A549 (cell line): Measurements from ENCODE around the gene ZNF511. TPM values are rescaled to one million over a fixed set of nuclear protein-coding genes. Genes with fewer than 3 reads are reported as not detected.
A peak's percentile ranks its signal among the peaks of the same experiment; 100 is the strongest.
"Not testable (repeated sequence)": the region's sequence is repeated elsewhere in the genome, so short reads cannot be mapped to it uniquely, and the experiment has no call there.

ENCODE experiments used
- ATAC-seq, 2 experiments: fragments of 200-7000 bp in 1 of 2; fragments of >200 bp in 1 of 2; cut with Nextera tagmentation in 1 of 2; cut with Tn5 transposase in 1 of 2; 3 replicates each; pipeline versions ENCODE4 v1.8.0 to v1.9.1; 2018 to 2020; ENCODE audit warnings: mild to moderate bottlenecking in 1 of 2, moderate library complexity in 1 of 2
- CTCF ChIA-PET: fragments of 300-600 bp; sonication (Branson Sonifier 250); formaldehyde crosslinking; extraction: SDS; loops from one replicate; lab custom pipeline; 2021; ENCODE audit warnings: antibody characterized with exemption, inconsistent platforms; lab: Yijun Ruan, JAX
- POLR2A ChIA-PET: fragments of 350-600 bp; formaldehyde crosslinking; extraction: SDS; loops from one replicate; lab custom pipeline; 2021; ENCODE audit warnings: antibody characterized with exemption, inconsistent platforms; lab: Yijun Ruan, JAX
- DNase-seq, 2 experiments: peaks; one replicate each; pipeline versions ENCODE4 v3.0.0 to v3.0.0-alpha.2; 2011 to 2016; ENCODE audit warnings: low read depth in 1 of 2, low spot score in 1 of 2
- FAIRE-seq: peaks from 2 replicates; lab custom pipeline; 2011; peaks lifted over from hg19 to GRCh38; lab: Jason Lieb, UNC
- H3K27ac ChIP-seq, 2 experiments: fragments of >200 bp; sonication (Bioruptor Twin); formaldehyde crosslinking; 3 replicates each; pipeline ENCODE4 v1.5.1; 2016 to 2017
- H3K4me1 ChIP-seq: fragments of >200 bp; sonication (Bioruptor Twin); formaldehyde crosslinking; 3 replicates; pipeline ENCODE4 v1.6.1; 2016
- H3K4me2 ChIP-seq: fragments of >200 bp; sonication (Bioruptor Twin); formaldehyde crosslinking; 3 replicates; pipeline ENCODE4 v1.6.1; 2016
- H3K4me3 ChIP-seq: fragments of >200 bp; sonication (Bioruptor Twin); formaldehyde crosslinking; 3 replicates; pipeline ENCODE4 v1.5.1; 2016
- H3K9me3 ChIP-seq: fragments of >200 bp; sonication (Bioruptor Twin); formaldehyde crosslinking; 3 replicates; pipeline ENCODE4 v1.6.1; 2016
- CBX2 ChIP-seq: fragments of 200-600 bp; sonication (generic); IDR thresholded peaks from 2 replicates; pipeline ENCODE4 v1.6.1; 2016; ENCODE audit warnings: low read depth, mild to moderate bottlenecking, borderline replicate concordance
- EP300 ChIP-seq, 2 experiments: fragments of >200 bp; sonication (Bioruptor Twin); formaldehyde crosslinking; IDR thresholded peaks; 2 replicates in 1 of 2; 3 replicates in 1 of 2; pipeline ENCODE4 v1.6.1; 2016 to 2017
- FOSB ChIP-seq: fragments of 250-450 bp; sonication (Bioruptor Pico); IDR thresholded peaks from 2 replicates; pipeline ENCODE4 v1.5.0; 2020; ENCODE audit warnings: mild to moderate bottlenecking, moderate library complexity
- FOXS1 ChIP-seq: fragments of 250-450 bp; sonication (Bioruptor Pico); IDR thresholded peaks from 2 replicates; pipeline ENCODE4 v1.5.0; 2020; ENCODE audit warnings: mild to moderate bottlenecking, moderate library complexity
- GATA3 ChIP-seq: IDR thresholded peaks from 2 replicates; pipeline ENCODE4 v1.6.1; 2012; ENCODE audit warnings: borderline replicate concordance
- HDAC2 ChIP-seq: fragments of 200-600 bp; sonication (generic); IDR thresholded peaks from 2 replicates; pipeline ENCODE4 v1.6.1; 2016
- HEYL ChIP-seq: fragments of 250-450 bp; sonication (Bioruptor Pico); IDR thresholded peaks from 2 replicates; pipeline ENCODE4 v1.8.0; 2021; ENCODE audit warnings: mild to moderate bottlenecking, moderate library complexity
- HOXB13 ChIP-seq: fragments of 250-450 bp; sonication (Bioruptor Pico); IDR thresholded peaks from 2 replicates; pipeline ENCODE4 v1.5.0; 2020; ENCODE audit warnings: low read depth, mild to moderate bottlenecking, moderate library complexity
- KDM5A ChIP-seq: fragments of 200-600 bp; sonication (generic); IDR thresholded peaks from 2 replicates; pipeline ENCODE4 v1.6.1; 2016; ENCODE audit warnings: antibody characterized with exemption, mild to moderate bottlenecking
- MYC ChIP-seq: IDR thresholded peaks from 2 replicates; pipeline ENCODE4 v1.6.1; 2012; ENCODE audit warnings: mild to moderate bottlenecking, inconsistent platforms, low read length, improper control_type of control experiment, borderline replicate concordance
- NR3C1 ChIP-seq: fragments of >200 bp; sonication (Bioruptor Twin); formaldehyde crosslinking; IDR thresholded peaks from 3 replicates; pipeline ENCODE4 v1.6.1; 2017
- POLR2A ChIP-seq: IDR thresholded peaks from 2 replicates; pipeline ENCODE4 v1.6.1; 2012; ENCODE audit warnings: mild to moderate bottlenecking, low read length
- TP53 ChIP-seq: fragments of 250-450 bp; sonication (Bioruptor Pico); IDR thresholded peaks from 2 replicates; pipeline ENCODE4 v1.5.0; 2021; ENCODE audit warnings: mild to moderate bottlenecking, moderate library complexity
- ZFP36 ChIP-seq: fragments of 450-650 bp; IDR thresholded peaks from 2 replicates; pipeline ENCODE4 v1.6.1; 2014; ENCODE audit warnings: borderline replicate concordance; ENCODE audit not compliant: partially characterized antibody
- WGBS: methylation state at CpG from one replicate; pipeline ENCODE4 v1.1.6; 2017; ENCODE audit errors: missing lambda C conversion rate; 5-methylcytosine and 5-hydroxymethylcytosine counted together
- polyA plus RNA-seq, 4 experiments: library from polyadenylated mRNA; depleted of rRNA in 3 of 4; stranded (reverse); fragments of >200 nt; fragmentation: RNase III in 1 of 4; extraction: RNeasy Plus Mini Kit Qiagen cat#74134 plus additional on column Dnase treatment in 1 of 4; gene quantifications; 2 replicates in 3 of 4; 3 replicates in 1 of 4; pipeline ENCODE4 v1.2.3, GENCODE V29; 2011 to 2017
- TF ChIP-seq, protein P1 (sequence below): IDR thresholded peaks from 2 replicates; pipeline ENCODE4 v1.6.1; 2012
- TF ChIP-seq, protein P2 (sequence below): fragments of 250-450 bp; sonication (Bioruptor Pico); IDR thresholded peaks from 2 replicates; pipeline ENCODE4 v1.5.0; 2021; ENCODE audit warnings: mild to moderate bottlenecking, moderate library complexity, borderline replicate concordance
- TF ChIP-seq, protein P3 (sequence below): fragments of 250-450 bp; sonication (Bioruptor Pico); IDR thresholded peaks from 2 replicates; pipeline ENCODE4 v1.5.0; 2020; ENCODE audit warnings: low read depth, mild to moderate bottlenecking, moderate library complexity

ZNF511 gene
- polyA plus RNA-seq, 2 of the 4 experiments (the other 2 are of a cell fraction), result 40.2 to 43.6 TPM

DNA sequence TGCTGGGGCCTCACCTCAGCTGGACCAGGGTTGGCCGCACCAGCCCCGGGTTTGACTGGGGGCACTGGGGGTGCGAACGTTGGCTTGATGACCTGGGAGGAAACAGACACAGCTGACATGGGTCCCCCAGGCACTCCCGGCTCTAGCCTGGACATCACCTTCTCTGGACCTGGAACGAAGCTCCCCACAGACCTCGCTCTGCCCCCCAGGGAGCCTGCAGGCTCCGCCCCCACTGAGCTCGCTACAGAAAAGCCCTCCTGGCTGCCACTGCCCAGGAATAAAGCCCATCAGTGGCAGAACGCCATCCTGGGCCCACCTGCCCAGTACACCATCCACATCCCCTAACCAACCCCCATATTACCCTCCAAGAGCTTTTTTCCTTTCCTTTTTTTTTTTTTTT, 45.0 kb upstream of the ZNF511 start:
- ATAC-seq (no peak), FAIRE-seq (no peak), DNase-seq (no peak)
- Histone ChIP-seq H3K27ac (no peak overlapping the region), H3K4me2 (no peak overlapping the region), H3K4me1 (peaks cover 46% of the 10 kb centered on the region), H3K4me3 (no peak overlapping the region), H3K9me3 (no peaks in the 10 kb centered on the region)
- WGBS, result 93% methylated on average over 10 of the region's 10 CpGs
- POLR2A ChIA-PET, result no interaction called here
- CTCF ChIA-PET, result interaction anchor here (1.4 to 2.9 kb wide), 4 partner anchors 11 to 66 kb away, joined by 4 to 9 read pairs (median 6); no protein-coding TSS in a partner anchor
- TF ChIP-seq TP53 (CRISPR knock-in tag) (no peak), CBX2 (no peak), NR3C1 (no peak), MYC (no peak)
- TF ChIP-seq, protein P1, sequence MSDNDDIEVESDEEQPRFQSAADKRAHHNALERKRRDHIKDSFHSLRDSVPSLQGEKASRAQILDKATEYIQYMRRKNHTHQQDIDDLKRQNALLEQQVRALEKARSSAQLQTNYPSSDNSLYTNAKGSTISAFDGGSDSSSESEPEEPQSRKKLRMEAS, result no peak

DNA sequence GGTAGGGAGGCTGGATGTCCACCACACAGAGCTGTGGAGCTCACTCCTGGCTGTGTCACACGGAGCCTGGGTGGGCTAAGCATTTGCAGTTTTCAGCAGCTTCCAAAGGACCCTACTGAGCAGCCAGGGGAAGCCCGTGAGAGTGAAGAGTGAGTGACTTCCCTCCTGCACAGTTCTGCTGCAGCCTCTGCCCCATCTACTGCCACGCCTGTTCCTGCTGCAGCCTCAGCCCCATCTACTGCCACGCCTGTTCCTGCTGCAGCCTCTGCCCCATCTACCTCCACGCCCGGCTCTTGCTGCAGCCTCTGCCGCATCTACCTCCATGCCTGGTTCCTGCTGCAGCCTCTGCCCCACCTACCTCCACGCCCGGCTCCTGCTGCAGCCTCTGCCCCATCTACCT, 44.3 kb upstream of the ZNF511 start:
- TF ChIP-seq, protein P2, sequence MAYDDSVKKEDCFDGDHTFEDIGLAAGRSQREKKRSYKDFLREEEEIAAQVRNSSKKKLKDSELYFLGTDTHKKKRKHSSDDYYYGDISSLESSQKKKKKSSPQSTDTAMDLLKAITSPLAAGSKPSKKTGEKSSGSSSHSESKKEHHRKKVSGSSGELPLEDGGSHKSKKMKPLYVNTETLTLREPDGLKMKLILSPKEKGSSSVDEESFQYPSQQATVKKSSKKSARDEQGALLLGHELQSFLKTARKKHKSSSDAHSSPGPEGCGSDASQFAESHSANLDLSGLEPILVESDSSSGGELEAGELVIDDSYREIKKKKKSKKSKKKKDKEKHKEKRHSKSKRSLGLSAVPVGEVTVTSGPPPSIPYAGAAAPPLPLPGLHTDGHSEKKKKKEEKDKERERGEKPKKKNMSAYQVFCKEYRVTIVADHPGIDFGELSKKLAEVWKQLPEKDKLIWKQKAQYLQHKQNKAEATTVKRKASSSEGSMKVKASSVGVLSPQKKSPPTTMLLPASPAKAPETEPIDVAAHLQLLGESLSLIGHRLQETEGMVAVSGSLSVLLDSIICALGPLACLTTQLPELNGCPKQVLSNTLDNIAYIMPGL (CRISPR knock-in tag), result no peak
- TF ChIP-seq ZFP36, result no peak
- TF ChIP-seq POLR2A, result no peak
- no peak for TF ChIP-seq FOSB
- TF ChIP-seq, protein P1, result no peak
- no peak for TF ChIP-seq HEYL (CRISPR knock-in tag)
- no peak for TF ChIP-seq HOXB13 (CRISPR knock-in tag)
- no peak for TF ChIP-seq EP300 (IDR thresholded peaks at IDR 0.05)
- no peak for TF ChIP-seq KDM5A
- TF ChIP-seq, protein P3, sequence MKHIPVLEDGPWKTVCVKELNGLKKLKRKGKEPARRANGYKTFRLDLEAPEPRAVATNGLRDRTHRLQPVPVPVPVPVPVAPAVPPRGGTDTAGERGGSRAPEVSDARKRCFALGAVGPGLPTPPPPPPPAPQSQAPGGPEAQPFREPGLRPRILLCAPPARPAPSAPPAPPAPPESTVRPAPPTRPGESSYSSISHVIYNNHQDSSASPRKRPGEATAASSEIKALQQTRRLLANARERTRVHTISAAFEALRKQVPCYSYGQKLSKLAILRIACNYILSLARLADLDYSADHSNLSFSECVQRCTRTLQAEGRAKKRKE (CRISPR knock-in tag), result no peak
- TF ChIP-seq HDAC2, result no peak
- TF ChIP-seq GATA3, result no peak
- TF ChIP-seq FOXS1 (CRISPR knock-in tag), result no peak
- WGBS, result 32% methylated on average over 9 of the region's 9 CpGs
- no peak for ATAC-seq
- Histone ChIP-seq H3K9me3 (no peaks in the 10 kb centered on the region), H3K4me2 (peak overlapping the region; percentile 48), H3K4me1 (peaks cover 38% of the 10 kb centered on the region), H3K27ac (peak overlapping the region in 1 of 2 experiments; percentile 4; a peak in 1 of 6 replicates), H3K4me3 (no peak overlapping the region)
- no peak for DNase-seq
- FAIRE-seq, result no peak
- CTCF ChIA-PET, result interaction anchor here (0.7 to 2.9 kb wide), 5 partner anchors 10 to 65 kb away, joined by 3 to 9 read pairs (median 5); no protein-coding TSS in a partner anchor
- POLR2A ChIA-PET, result no interaction called here

DNA sequence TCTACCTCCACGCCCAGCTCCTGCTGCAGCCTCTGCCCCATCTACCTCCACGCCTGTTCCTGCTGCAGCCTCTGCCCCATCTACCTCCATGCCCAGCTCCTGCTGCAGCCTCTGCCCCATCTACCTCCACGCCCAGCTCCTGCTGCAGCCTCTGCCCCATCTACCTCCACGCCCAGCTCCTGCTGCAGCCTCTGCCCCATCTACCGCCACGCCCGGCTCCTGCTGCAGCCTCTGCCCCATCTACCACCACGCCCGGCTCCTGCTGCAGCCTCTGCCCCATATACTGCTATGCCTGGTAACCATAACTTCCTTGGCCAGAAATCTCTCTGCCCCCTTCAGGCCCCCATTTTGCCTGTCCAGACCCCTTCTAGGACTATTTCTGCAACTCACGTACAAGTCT, 43.7 kb upstream of the ZNF511 start:
- CTCF ChIA-PET, result interaction anchor here (0.7 to 2.9 kb wide), 2 partner anchors 10 to 51 kb away, joined by 3 to 9 read pairs; no protein-coding TSS in a partner anchor
- 47% methylated on average over 8 of the region's 10 CpGs for WGBS
- ATAC-seq, FAIRE-seq, POLR2A ChIA-PET, H3K27ac ChIP-seq, DNase-seq, H3K4me3 ChIP-seq, H3K9me3 ChIP-seq: not testable (repeated sequence)
- Histone ChIP-seq H3K4me1 (peaks cover 32% of the 10 kb centered on the region), H3K4me2 (peak overlapping the region; percentile 34; the same call in 2 of the 3 replicates)
